Right lobe of liver (tissue), 6 donors: ENCODE measurements around the gene C10orf120. TPM values are rescaled to one million over a fixed set of nuclear protein-coding genes. Genes with fewer than 3 reads are reported as not detected.

Experiments
- ATAC-seq, 4 donors: fragments of 200-7000 bp; cut with Tn5 transposase; one replicate each; pipeline ENCODE4 v1.9.1; 2020; ENCODE audit warnings: mild to moderate bottlenecking in 4 of 4, moderate library complexity in 4 of 4
- DNase-seq, 3 donors: peaks; one replicate each; pipeline ENCODE4 v3.0.0-alpha.2; 2020
- H3K27ac ChIP-seq, 3 donors: fragments of 200-600 bp; one replicate each; pipeline ENCODE4 v1.8.0; 2022
- H3K27me3 ChIP-seq, 2 donors: fragments of 200-600 bp; one replicate each; pipeline ENCODE4 v1.8.0; 2022
- H3K36me3 ChIP-seq, 4 donors: fragments of 200-600 bp; sonication (generic) in 1 of 4; one replicate each; pipeline versions ENCODE4 v1.5.1 to v1.8.0; 2017 to 2022; ENCODE audit warnings: control low read depth in 1 of 4
- H3K4me1 ChIP-seq, 4 donors: fragments of 200-600 bp; sonication (generic) in 1 of 4; one replicate each; pipeline versions ENCODE4 v1.5.1 to v1.8.0; 2017 to 2022; ENCODE audit warnings: control low read depth in 1 of 4
- H3K4me3 ChIP-seq, 3 donors: fragments of 200-600 bp; one replicate each; pipeline ENCODE4 v1.8.0; 2022
- H3K9me3 ChIP-seq, 4 donors: fragments of 200-600 bp; sonication (generic) in 1 of 4; one replicate each; pipeline versions ENCODE4 v1.5.1 to v1.8.0; 2017 to 2022; ENCODE audit warnings: control low read depth in 1 of 4
- POLR2A ChIP-seq: fragments of 450-650 bp; IDR thresholded peaks from one replicate; pipeline ENCODE4 v1.6.1; 2017; ENCODE audit warnings: antibody characterized with exemption, mild to moderate bottlenecking
- WGBS: methylation state at CpG from one replicate; pipeline ENCODE4 v1.1.6; 2018; ENCODE audit warnings: low coverage, low lambda C conversion rate; ENCODE audit not compliant: insufficient coverage; ENCODE audit errors: missing lambda C conversion rate; 5-methylcytosine and 5-hydroxymethylcytosine counted together
- intact Hi-C, 2 donors: fragments of 100-400 bp; cut with DNase I; formaldehyde crosslinking; loops; one replicate each; pipeline versions ENCODE4 v1.11.2 to v1.14.1; 2022
- total RNA-seq, 6 experiments: library from RNA; depleted of rRNA in 2 of 6; stranded (reverse); fragments of >200 nt in 2 of 6; fragmentation: NEBNext Ultra II Directional in 3 of 6; extraction: Animal tissue kit (Norgen Biotek cat#: 25700) in 3 of 6; gene quantifications; one replicate each; pipeline versions ENCODE4 v1.1.0 to v1.2.4, GENCODE V29; 2016 to 2023
- TF ChIP-seq, protein P1 (sequence below), 4 donors: fragments of 200-600 bp in 3 of 4; fragments of 450-650 bp in 1 of 4; IDR thresholded peaks; one replicate each; pipeline versions ENCODE4 v1.5.1 to v1.8.0; 2016 to 2022; ENCODE audit warnings: antibody characterized with exemption in 4 of 4, mild to moderate bottlenecking in 2 of 4
- donor health status: DM: no; HTN: yes; CAD: no.
- donor health status: DM: no; HTN: no; CAD: no.
- donor health status: DM: no; HTN: no; CAD: no.
- donor health status: DM: no; HTN: yes; CAD: no.
- donor health status: DM: no; HTN: yes; CAD: no.

C10orf120 gene
- total RNA-seq, 6 experiments from 2014 or later = not detected

DNA sequence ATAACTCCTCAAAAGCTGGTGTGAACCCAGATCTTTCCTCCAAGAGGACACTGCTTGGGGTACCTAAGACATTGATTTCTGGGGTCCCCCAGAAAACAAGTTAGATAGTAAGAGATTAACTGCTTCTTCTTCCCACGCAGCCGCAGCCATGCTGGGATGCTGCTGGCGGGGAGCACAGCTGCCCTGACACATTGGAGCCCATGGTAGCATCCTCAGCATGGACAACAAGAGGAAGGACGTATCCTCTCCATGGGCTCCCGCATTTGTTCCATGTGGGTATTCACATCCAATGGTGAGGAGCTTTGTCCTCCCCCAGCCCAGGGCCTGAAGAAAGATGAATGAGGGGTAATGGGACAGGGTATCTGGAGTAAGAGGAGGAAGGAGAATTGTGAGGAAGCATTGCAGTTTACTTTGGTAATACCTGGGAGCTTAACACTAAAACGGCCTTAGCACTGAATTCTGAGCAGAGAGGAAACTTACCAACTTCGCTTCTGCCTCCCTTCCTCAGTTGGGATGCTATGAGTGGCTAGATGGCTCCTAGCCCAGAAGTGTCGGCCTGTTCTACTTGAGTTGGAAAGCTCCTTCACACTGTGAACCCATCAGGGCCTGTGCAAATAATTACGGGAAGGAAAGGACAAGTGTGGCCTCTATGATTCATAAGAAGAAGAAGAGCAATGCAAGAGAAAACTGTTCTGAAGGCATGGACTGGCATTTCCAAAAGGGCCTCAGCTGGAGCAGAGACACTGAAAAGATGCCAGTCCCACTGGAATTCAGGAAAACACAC lies 43.9 kb downstream of the C10orf120 start:
- TF ChIP-seq, protein P1, sequence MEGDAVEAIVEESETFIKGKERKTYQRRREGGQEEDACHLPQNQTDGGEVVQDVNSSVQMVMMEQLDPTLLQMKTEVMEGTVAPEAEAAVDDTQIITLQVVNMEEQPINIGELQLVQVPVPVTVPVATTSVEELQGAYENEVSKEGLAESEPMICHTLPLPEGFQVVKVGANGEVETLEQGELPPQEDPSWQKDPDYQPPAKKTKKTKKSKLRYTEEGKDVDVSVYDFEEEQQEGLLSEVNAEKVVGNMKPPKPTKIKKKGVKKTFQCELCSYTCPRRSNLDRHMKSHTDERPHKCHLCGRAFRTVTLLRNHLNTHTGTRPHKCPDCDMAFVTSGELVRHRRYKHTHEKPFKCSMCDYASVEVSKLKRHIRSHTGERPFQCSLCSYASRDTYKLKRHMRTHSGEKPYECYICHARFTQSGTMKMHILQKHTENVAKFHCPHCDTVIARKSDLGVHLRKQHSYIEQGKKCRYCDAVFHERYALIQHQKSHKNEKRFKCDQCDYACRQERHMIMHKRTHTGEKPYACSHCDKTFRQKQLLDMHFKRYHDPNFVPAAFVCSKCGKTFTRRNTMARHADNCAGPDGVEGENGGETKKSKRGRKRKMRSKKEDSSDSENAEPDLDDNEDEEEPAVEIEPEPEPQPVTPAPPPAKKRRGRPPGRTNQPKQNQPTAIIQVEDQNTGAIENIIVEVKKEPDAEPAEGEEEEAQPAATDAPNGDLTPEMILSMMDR (IDR thresholded peaks at IDR 0.05) = no peak
- no peak for TF ChIP-seq POLR2A
- Histone ChIP-seq H3K4me1 (no peaks in the 10 kb centered on the region), H3K27me3 (no peaks in the 10 kb centered on the region), H3K36me3 (no peaks in the 10 kb centered on the region), H3K4me3 (no peak overlapping the region), H3K27ac (no peak overlapping the region), H3K9me3 (no peaks in the 10 kb centered on the region)
- 48% methylated on average over 6 of the region's 9 CpGs for WGBS
- no peak for DNase-seq
- intact Hi-C loops = no loop called here
- no peak for ATAC-seq

DNA sequence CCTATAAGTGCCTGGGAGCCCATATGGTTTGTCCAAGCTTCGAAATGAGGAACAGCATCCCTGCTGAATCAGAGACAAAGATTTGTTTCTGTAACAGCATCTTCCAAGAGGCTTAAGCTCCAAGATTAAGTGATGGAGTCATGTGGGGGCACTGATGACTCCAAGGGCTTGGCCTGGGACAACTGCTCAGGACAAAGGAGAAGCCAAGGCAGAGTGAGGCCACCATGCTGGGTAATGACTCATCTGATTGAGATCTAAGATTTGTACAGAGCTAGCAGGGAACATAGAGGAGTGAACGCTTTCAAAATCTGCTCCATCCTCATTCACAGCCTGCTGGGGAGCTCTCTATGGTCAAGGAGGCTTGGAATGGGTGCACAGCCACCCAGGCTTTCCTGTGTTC lies 49.3 kb downstream of the C10orf120 start:
- Histone ChIP-seq H3K27ac (no peak overlapping the region), H3K4me1 (no peaks in the 10 kb centered on the region), H3K9me3 (no peaks in the 10 kb centered on the region), H3K4me3 (no peak overlapping the region), H3K27me3 (no peaks in the 10 kb centered on the region), H3K36me3 (no peaks in the 10 kb centered on the region)
- TF ChIP-seq POLR2A = no peak
- TF ChIP-seq, protein P1 (IDR thresholded peaks at IDR 0.05) = no peak
- intact Hi-C loops = no loop called here
- ATAC-seq = no peak
- WGBS = 11% methylated on average over 1 of the region's 2 CpGs
- no peak for DNase-seq

DNA sequence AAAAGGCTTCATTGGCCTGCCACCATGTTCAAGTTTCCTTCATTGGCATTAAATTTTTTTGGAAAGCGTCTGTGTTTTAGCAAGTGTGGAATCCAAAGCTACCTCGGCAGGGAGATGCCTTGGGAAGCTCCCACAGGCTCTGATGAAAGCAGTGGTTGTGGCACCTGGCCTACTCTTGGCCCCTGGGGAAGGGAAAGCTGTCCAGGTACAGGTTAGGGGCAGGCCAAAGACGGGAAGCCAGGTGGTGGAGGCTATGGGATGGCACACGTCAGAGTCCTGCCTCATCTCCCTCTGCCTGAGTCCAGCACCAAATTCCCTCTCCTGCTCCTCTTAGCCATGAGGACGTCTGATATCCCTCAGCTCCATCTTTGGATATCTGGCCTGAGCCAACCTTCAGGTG lies 49.7 kb downstream of the C10orf120 start:
- DNase-seq = no peak
- Histone ChIP-seq H3K4me3 (no peak overlapping the region), H3K36me3 (no peaks in the 10 kb centered on the region), H3K9me3 (no peaks in the 10 kb centered on the region), H3K4me1 (no peaks in the 10 kb centered on the region), H3K27ac (no peak overlapping the region), H3K27me3 (no peaks in the 10 kb centered on the region)
- 36% methylated on average over 2 of the region's 5 CpGs for WGBS
- intact Hi-C loops = loop anchor here in 1 of 2 donors (10.0 kb wide), 1 partner anchor 55 kb away; no protein-coding TSS in a partner anchor
- no peak for TF ChIP-seq POLR2A
- TF ChIP-seq, protein P1 (IDR thresholded peaks at IDR 0.05) = no peak
- ATAC-seq = no peak

DNA sequence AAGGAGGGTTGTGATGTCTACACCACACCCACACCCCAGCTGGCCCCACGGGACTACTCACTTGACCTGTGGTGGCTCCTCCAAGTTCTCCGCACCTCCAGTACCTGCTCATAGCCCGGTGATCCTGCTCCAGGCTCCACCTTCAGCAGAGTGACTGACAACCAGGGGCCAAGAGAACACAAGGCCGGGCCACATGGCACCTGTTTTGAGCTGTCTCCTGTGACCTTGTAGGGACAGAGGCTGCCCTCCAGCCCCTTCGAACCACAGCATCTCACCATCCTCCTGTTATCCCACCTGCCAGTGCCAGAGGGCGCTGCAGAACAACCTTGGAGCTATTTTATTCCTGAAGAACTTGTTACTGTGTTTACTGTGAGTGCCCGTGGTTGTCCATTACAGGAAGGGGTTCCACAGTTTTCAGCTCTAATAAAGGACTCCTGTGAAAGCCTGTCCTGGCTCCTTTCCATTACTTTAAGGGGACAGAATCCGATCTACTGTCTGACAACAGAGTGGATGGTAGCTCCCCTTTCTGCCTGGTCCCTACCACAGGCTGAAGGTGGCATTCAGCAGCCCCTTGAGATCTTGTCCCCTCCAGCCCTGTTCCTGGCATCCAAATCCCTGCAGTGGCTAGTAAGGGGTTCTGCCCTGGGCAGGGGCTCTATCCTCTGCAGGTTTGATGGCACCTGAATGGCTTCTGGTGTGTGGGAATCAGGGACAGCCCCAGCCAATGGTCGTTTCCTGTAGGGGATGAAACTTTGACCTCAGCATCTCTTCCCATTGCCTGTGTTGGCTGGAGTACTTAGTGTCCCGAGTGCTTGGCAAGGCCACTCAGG lies 50.8 kb downstream of the C10orf120 start:
- Histone ChIP-seq H3K9me3 (no peaks in the 10 kb centered on the region), H3K4me3 (no peak overlapping the region), H3K36me3 (no peaks in the 10 kb centered on the region), H3K4me1 (no peaks in the 10 kb centered on the region), H3K27me3 (no peaks in the 10 kb centered on the region), H3K27ac (no peak overlapping the region)
- ATAC-seq (peak; percentile 44 to 84 (median 71)), DNase-seq (no peak)
- WGBS = 6% methylated on average over 3 of the region's 10 CpGs
- intact Hi-C loops = loop anchor here in 1 of 2 donors (10.0 kb wide), 1 partner anchor 56 kb away; no protein-coding TSS in a partner anchor
- TF ChIP-seq, protein P1 (IDR thresholded peaks at IDR 0.05) = peak; percentile 45 to 73 (median 63)
- no peak for TF ChIP-seq POLR2A

Other genes starting within 250 kb of the C10orf120 start
- not detected for gene ARMS2, start 245.2 kb downstream of the C10orf120 start, total RNA-seq
- gene HTRA1, start 238.3 kb downstream of the C10orf120 start, total RNA-seq = 100 to 1,000 TPM in 3 of 6 experiments, 10 to 100 TPM in 3; 91.9 to 224 (median 134) TPM
- under 1 TPM in 2 of 6 experiments, not detected in 4; 0.06 to 0.20 TPM for gene DMBT1, start 139.1 kb downstream of the C10orf120 start, total RNA-seq
- under 1 TPM in 1 of 6 experiments, not detected in 5; 0.20 TPM for gene CUZD1, start 146.0 kb upstream of the C10orf120 start, total RNA-seq
- gene FAM24B, start 179.7 kb upstream of the C10orf120 start, total RNA-seq = under 1 TPM in 4 of 6 experiments, not detected in 2; 0.34 to 0.75 (median 0.51) TPM
- not detected for gene FAM24A, start 210.8 kb upstream of the C10orf120 start, total RNA-seq